RWPE2 (cell line): Measurements from ENCODE around the gene HEXIM1.
A peak's percentile ranks its signal among the peaks of the same experiment; 100 is the strongest.

Experiments
- ATAC-seq: fragments of 200-7000 bp; cut with Tn5 transposase; 3 replicates; pipeline ENCODE4 v1.9.1; 2021; ENCODE audit warnings: low read depth
- DNase-seq: peaks from one replicate; pipeline ENCODE4 v3.0.0-alpha.2; 2020; ENCODE audit warnings: low spot score
- H3K27ac ChIP-seq: fragments of 450-650 bp; 2 replicates; pipeline ENCODE4 v1.5.1; 2017; ENCODE audit warnings: mild to moderate bottlenecking; ENCODE audit not compliant: poor library complexity, severe bottlenecking
- H3K27me3 ChIP-seq: fragments of 250-450 bp; sonication (Bioruptor Pico); 2 replicates; pipeline ENCODE4 v1.5.1; 2021; ENCODE audit warnings: mild to moderate bottlenecking, moderate library complexity; ENCODE audit not compliant: insufficient read depth, poor library complexity, severe bottlenecking
- H3K36me3 ChIP-seq: fragments of 250-450 bp; sonication (Bioruptor Pico); 2 replicates; pipeline ENCODE4 v1.5.1; 2020; ENCODE audit warnings: low read depth, mild to moderate bottlenecking, moderate library complexity
- H3K4me1 ChIP-seq: fragments of 250-450 bp; sonication (Bioruptor Pico); 2 replicates; pipeline ENCODE4 v1.5.1; 2021; ENCODE audit warnings: mild to moderate bottlenecking, moderate library complexity; ENCODE audit not compliant: insufficient read depth, poor library complexity, severe bottlenecking
- H3K4me3 ChIP-seq: fragments of 250-450 bp; sonication (Bioruptor Pico); 2 replicates; pipeline ENCODE4 v1.5.1; 2021; ENCODE audit warnings: mild to moderate bottlenecking, moderate library complexity; ENCODE audit not compliant: severe bottlenecking
- H3K9me3 ChIP-seq: fragments of 250-450 bp; sonication (Bioruptor Pico); 2 replicates; pipeline ENCODE4 v1.5.1; 2021; ENCODE audit warnings: mild to moderate bottlenecking, moderate library complexity; ENCODE audit not compliant: severe bottlenecking
- CTCF ChIP-seq: fragments of 450-650 bp; IDR thresholded peaks from one replicate; pipeline ENCODE4 v1.5.1; 2017; ENCODE audit warnings: mild to moderate bottlenecking, moderate library complexity; ENCODE audit not compliant: poor library complexity, severe bottlenecking

The HEXIM1 gene

GRCh38 chr17:45102856-45103255, 45.4 kb upstream of the HEXIM1 start:
- Histone ChIP-seq H3K27ac (no peak overlapping the region), H3K4me1 (no peaks in the 10 kb centered on the region), H3K4me3 (no peak overlapping the region), H3K27me3 (no peaks in the 10 kb centered on the region), H3K36me3 (peaks cover 94% of the 10 kb centered on the region), H3K9me3 (no peaks in the 10 kb centered on the region)
- DNase-seq (no peak), ATAC-seq (no peak)
- no peak for TF ChIP-seq CTCF

GRCh38 chr17:45103269-45103795, 44.9 kb upstream of the HEXIM1 start:
- no peak overlapping the region for H3K27ac ChIP-seq
- H3K36me3 ChIP-seq: peaks cover 94% of the 10 kb centered on the region
- no peaks in the 10 kb centered on the region for H3K4me1 ChIP-seq
- no peaks in the 10 kb centered on the region for H3K27me3 ChIP-seq
- no peak for DNase-seq
- no peaks in the 10 kb centered on the region for H3K9me3 ChIP-seq
- ATAC-seq: no peak
- no peak overlapping the region for H3K4me3 ChIP-seq
- no peak for TF ChIP-seq CTCF

DNA sequence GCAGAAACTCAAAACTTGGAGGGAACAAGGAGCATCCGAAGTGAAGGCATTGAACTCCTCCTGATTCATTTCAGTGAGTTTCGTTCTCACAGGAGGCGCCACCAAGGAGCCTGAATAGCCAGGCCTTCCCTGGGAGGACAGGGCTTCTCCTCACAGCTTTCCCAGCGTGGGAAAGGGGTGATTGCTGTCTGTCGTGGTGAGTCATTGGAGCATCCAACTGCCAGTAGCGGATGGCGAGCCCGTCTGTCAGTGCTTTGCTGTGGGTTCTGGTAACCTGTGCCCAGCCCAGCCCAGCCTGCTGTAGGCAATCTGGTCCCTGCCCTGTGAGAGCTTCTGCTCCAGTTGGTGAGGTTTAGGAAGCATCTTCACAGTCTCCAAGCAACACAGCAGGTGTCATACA, 44.2 kb upstream of the HEXIM1 start:
- no peaks in the 10 kb centered on the region for H3K9me3 ChIP-seq
- H3K27me3 ChIP-seq: no peaks in the 10 kb centered on the region
- no peaks in the 10 kb centered on the region for H3K4me1 ChIP-seq
- no peak overlapping the region for H3K27ac ChIP-seq
- H3K36me3 ChIP-seq: peaks cover 93% of the 10 kb centered on the region
- DNase-seq: no peak
- no peak for TF ChIP-seq CTCF
- H3K4me3 ChIP-seq: no peak overlapping the region
- no peak for ATAC-seq

GRCh38 chr17:45104497-45104896, 43.8 kb upstream of the HEXIM1 start:
- ATAC-seq: no peak
- Histone ChIP-seq H3K9me3 (no peaks in the 10 kb centered on the region), H3K4me3 (no peak overlapping the region), H3K27me3 (no peaks in the 10 kb centered on the region), H3K27ac (no peak overlapping the region), H3K4me1 (no peaks in the 10 kb centered on the region), H3K36me3 (peaks cover 89% of the 10 kb centered on the region)
- DNase-seq: no peak
- TF ChIP-seq CTCF: no peak

DNA sequence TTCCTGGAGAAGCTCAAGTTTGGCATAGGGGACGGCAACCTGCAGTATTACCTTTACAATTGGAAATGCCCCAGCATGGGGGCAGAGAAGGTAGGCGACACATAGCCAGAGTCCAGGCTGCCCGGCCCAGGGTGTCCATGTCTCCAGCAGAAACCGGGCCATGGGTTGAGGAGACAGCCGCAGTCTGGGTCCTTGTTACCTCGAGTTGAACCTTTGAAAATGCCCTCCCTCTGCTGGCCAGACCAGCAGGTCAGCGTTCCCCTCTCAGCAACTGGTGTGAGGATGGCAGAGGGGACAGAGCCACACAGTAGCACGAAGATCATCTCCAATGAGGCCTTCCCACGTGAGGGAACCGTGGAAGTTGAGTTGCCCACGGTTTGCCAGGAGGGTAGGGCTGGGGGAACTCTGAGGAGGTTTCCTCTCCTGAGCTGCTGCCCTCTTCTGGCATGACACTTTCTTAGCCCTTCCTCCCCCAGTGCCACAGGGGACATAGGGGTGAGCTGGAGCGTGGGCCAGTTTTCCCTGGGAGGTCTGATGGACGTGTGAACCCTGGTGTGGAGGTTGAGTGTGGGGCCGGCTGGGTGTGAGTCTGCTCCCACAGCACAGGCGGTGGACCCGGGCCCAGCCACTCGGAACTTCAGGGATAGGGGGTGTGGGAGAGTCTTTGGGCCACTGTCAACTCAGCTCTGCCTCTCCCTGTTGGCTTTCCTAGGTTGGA, 43.2 kb upstream of the HEXIM1 start:
- no peaks in the 10 kb centered on the region for H3K9me3 ChIP-seq
- peak; percentile 6; the same call in 1 of the 3 replicates for ATAC-seq
- H3K36me3 ChIP-seq: peaks cover 86% of the 10 kb centered on the region

More for the DNA sequence above, 43.2 kb upstream of the HEXIM1 start:
- no peaks in the 10 kb centered on the region for H3K4me1 ChIP-seq
- H3K4me3 ChIP-seq: no peak overlapping the region
- TF ChIP-seq CTCF: peak; percentile 14
- DNase-seq: no peak
- H3K27me3 ChIP-seq: no peaks in the 10 kb centered on the region
- no peak overlapping the region for H3K27ac ChIP-seq
